Osteoblast (primary cell): ENCODE measurements around the gene NUMA1. TPM values are rescaled to one million over a fixed set of nuclear protein-coding genes. Genes with fewer than 3 reads are reported as not detected.

ENCODE experiments used
- DNase-seq: peaks from one replicate; pipeline ENCODE4 v3.0.0; 2011; ENCODE audit warnings: low spot score, mixed read lengths; ENCODE audit not compliant: insufficient read length; ENCODE audit errors: missing footprints
- H2AFZ ChIP-seq: 2 replicates; pipeline ENCODE4 v1.6.0; 2011; ENCODE audit warnings: mild to moderate bottlenecking, low read length
- H3K27ac ChIP-seq: 2 replicates; pipeline ENCODE4 v1.5.1; 2011; ENCODE audit warnings: mild to moderate bottlenecking, low read depth, low read length, moderate library complexity
- H3K27me3 ChIP-seq: 2 replicates; pipeline ENCODE4 v1.6.0; 2012; ENCODE audit warnings: mild to moderate bottlenecking, control low read depth, inconsistent platforms, low read length, moderate library complexity; ENCODE audit not compliant: insufficient read depth
- H3K36me3 ChIP-seq: 2 replicates; pipeline ENCODE4 v1.5.1; 2011; ENCODE audit warnings: mild to moderate bottlenecking, low read length, control low read depth, moderate library complexity; ENCODE audit not compliant: insufficient read depth
- H3K4me1 ChIP-seq: 2 replicates; pipeline ENCODE4 v1.5.1; 2011; ENCODE audit warnings: mild to moderate bottlenecking, low read length, control low read depth, moderate library complexity; ENCODE audit not compliant: insufficient read depth
- H3K4me2 ChIP-seq: 2 replicates; pipeline ENCODE4 v1.6.0; 2011; ENCODE audit warnings: mild to moderate bottlenecking, low read length; ENCODE audit not compliant: insufficient read depth
- H3K4me3 ChIP-seq: fragments of 200-600 bp; sonication (generic); 3 replicates; pipeline ENCODE4 v1.5.1; 2012; ENCODE audit warnings: mild to moderate bottlenecking, low read length, inconsistent platforms; ENCODE audit not compliant: insufficient read depth
- H3K79me2 ChIP-seq: 2 replicates; pipeline ENCODE4 v1.6.0; 2012; ENCODE audit warnings: mild to moderate bottlenecking, low read length, control low read depth, inconsistent platforms; ENCODE audit not compliant: insufficient read depth
- H3K9me3 ChIP-seq: 2 replicates; pipeline ENCODE4 v1.5.1; 2011; ENCODE audit warnings: low read depth, low read length, control low read depth
- H4K20me1 ChIP-seq: 2 replicates; pipeline ENCODE4 v1.6.0; 2012; ENCODE audit warnings: mild to moderate bottlenecking, low read length, control low read depth; ENCODE audit not compliant: insufficient read depth
- CTCF ChIP-seq: IDR thresholded peaks from 2 replicates; pipeline ENCODE4 v1.5.1; 2011; ENCODE audit warnings: mild to moderate bottlenecking, low read depth, low read length, moderate library complexity; ENCODE audit errors: extremely low read depth
- total RNA-seq: library from RNA; depleted of rRNA; stranded (reverse); fragments of >200 nt; gene quantifications from 2 replicates; pipeline ENCODE4 v1.2.3, GENCODE V29; 2012

The NUMA1 gene
- total RNA-seq, 1 donor: 176 TPM

DNA sequence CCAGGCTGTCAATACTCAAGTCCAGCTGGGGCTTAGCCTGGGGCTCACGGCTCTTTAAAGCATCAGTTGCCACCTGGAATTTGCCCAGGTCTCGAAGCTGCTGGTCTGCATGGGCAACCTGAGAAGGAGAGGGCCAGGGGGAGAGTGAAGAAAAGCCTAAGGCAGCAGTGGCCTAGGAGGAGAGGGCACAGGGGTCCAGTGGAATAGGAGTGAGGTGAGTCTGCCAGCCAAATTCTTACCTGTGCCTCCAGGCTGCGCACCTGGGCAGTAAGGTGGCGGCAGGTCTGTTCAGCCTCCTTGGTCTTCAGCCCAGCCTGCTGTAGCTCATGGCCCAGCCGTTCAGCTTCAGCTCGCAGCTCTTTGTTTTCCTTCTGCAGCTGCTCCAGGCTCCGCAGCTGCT, 71.6 kb downstream of the NUMA1 start:
- no peaks in the 10 kb centered on the region for H3K9me3 ChIP-seq
- no peak overlapping the region for H2AFZ ChIP-seq
- no peaks in the 10 kb centered on the region for H3K4me1 ChIP-seq
- TF ChIP-seq CTCF: no peak
- H3K27me3 ChIP-seq: no peaks in the 10 kb centered on the region
- H3K27ac ChIP-seq: no peak overlapping the region
- peaks cover 22% of the 10 kb centered on the region for H3K79me2 ChIP-seq
- DNase-seq: peak; percentile 25
- peaks cover 96% of the 10 kb centered on the region for H3K36me3 ChIP-seq
- peaks cover 50% of the 10 kb centered on the region for H4K20me1 ChIP-seq
- no peak overlapping the region for H3K4me3 ChIP-seq
- no peak overlapping the region for H3K4me2 ChIP-seq

DNA sequence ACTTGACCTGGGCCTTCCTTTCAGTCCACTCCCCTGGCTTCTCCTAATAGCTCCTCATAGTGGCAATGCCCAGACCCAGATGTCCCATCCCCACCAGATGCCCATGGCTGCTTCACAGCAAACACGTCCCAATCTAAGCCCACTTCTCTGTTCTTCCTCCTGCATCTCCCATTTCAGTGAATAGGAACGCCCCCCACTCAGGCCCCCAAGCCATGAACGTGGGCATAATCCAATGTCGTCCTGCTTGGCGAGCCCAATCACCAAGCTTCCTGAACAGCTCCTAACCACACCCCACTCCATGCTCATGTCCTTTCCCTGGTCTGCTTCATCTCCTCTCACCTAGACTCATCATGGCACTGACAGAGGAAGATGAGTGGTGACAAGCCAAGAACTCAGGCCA, 72.8 kb downstream of the NUMA1 start:
- Histone ChIP-seq H3K36me3 (peaks cover 96% of the 10 kb centered on the region), H4K20me1 (peaks cover 48% of the 10 kb centered on the region)
- TF ChIP-seq CTCF: no peak

GRCh38 chr11:72007089-72007476, 73.3 kb downstream of the NUMA1 start:
- peaks cover 44% of the 10 kb centered on the region for H4K20me1 ChIP-seq

More for the DNA sequence above, 72.8 kb downstream of the NUMA1 start:
- Histone ChIP-seq H3K4me1 (no peaks in the 10 kb centered on the region), H3K9me3 (no peaks in the 10 kb centered on the region), H3K79me2 (peaks cover 22% of the 10 kb centered on the region), H3K4me2 (no peak overlapping the region), H3K27me3 (no peaks in the 10 kb centered on the region), H3K27ac (no peak overlapping the region), H3K4me3 (no peak overlapping the region), H2AFZ (no peak overlapping the region)
- peak; percentile 23 for DNase-seq

More at GRCh38 chr11:72007089-72007476, 73.3 kb downstream of the NUMA1 start:
- Histone ChIP-seq H3K79me2 (peaks cover 20% of the 10 kb centered on the region), H3K4me2 (no peak overlapping the region), H3K36me3 (peaks cover 95% of the 10 kb centered on the region), H3K27ac (no peak overlapping the region), H3K4me1 (no peaks in the 10 kb centered on the region), H2AFZ (no peak overlapping the region), H3K9me3 (no peaks in the 10 kb centered on the region), H3K27me3 (no peaks in the 10 kb centered on the region), H3K4me3 (no peak overlapping the region)
- no peak for TF ChIP-seq CTCF
- DNase-seq: peak; percentile 82
